Measurements from ENCODE around the gene DHX34.
A peak's percentile ranks its signal among the peaks of the same experiment; 100 is the strongest.

The DHX34 gene

GRCh38 chr19:47370045-47370611 is 21.0 kb downstream of the DHX34 start:
- POLR2A ChIA-PET, result interaction anchor here (0.6 to 0.8 kb wide), 2 partner anchors 21 to 29 kb away, joined by 3 read pairs; partner anchors contain the start of gene DHX34
- Histone ChIP-seq H3K9me3 (ENCODE audit: control insufficient read depth, insufficient read depth, low read depth, low read length) (no peaks in the 10 kb centered on the region), H3K4me3 (ENCODE audit: low read depth, low read length) (no peak overlapping the region), H3K27ac (ENCODE audit: extremely low read depth, low read depth, low read length) (0 out of 2 replicates have a peak overlapping the region, but pooled peaks have one; percentile 5), H3K4me1 (ENCODE audit: control insufficient read depth, insufficient read depth, low read length) (no peaks in the 10 kb centered on the region), H3K36me3 (ENCODE audit: control insufficient read depth in 2 of 2, insufficient read depth in 1 of 2, low read length in 2 of 2) (peaks cover 29 to 78% of the 10 kb centered on the region in 2 experiments; a peak in 2 of 3 replicates)
- CTCF ChIA-PET, result interaction anchor here (0.6 to 4.0 kb wide), 5 partner anchors 13 to 247 kb away, joined by 3 to 22 read pairs (median 4); partner anchors contain the start of gene DHX34
- TF ChIP-seq ZIC2 (tag by site-specific recombination; IDR thresholded peaks at IDR 0.05), result peak; percentile 74
- TF ChIP-seq ZNF707 (tag by site-specific recombination; IDR thresholded peaks at IDR 0.05), result no peak

GRCh38 chr19:47371261-47371660 is 22.1 kb downstream of the DHX34 start:
- TF ChIP-seq ZNF664 (tag by site-specific recombination; IDR thresholded peaks at IDR 0.05), result no peak
- TF ChIP-seq BCL11B (tag by site-specific recombination; IDR thresholded peaks at IDR 0.05; ENCODE audit: low read depth), result no peak
- Histone ChIP-seq H3K4me1 (ENCODE audit: control insufficient read depth, insufficient read depth, low read length) (no peaks in the 10 kb centered on the region), H3K36me3 (ENCODE audit: control insufficient read depth in 2 of 2, insufficient read depth in 1 of 2, low read length in 2 of 2) (peaks cover 29 to 84% of the 10 kb centered on the region in 2 experiments; a peak in 2 of 3 replicates), H3K27ac (ENCODE audit: extremely low read depth, low read depth, low read length) (no peak overlapping the region), H3K9me3 (ENCODE audit: control insufficient read depth, insufficient read depth, low read depth, low read length) (no peaks in the 10 kb centered on the region), H3K4me3 (ENCODE audit: low read depth, low read length) (no peak overlapping the region)
- ChIA-PET CTCF (interaction anchor here (0.7 to 4.0 kb wide), 3 partner anchors 19 to 25 kb away, joined by 3 to 22 read pairs (median 17); partner anchors contain the start of gene DHX34), POLR2A (interaction anchor here (0.7 kb wide), 1 partner anchor 22 kb away, joined by 4 read pairs; the partner anchor contains the start of gene DHX34)

GRCh38 chr19:47372603-47373002 is 23.5 kb downstream of the DHX34 start:
- ChIA-PET POLR2A (no interaction called here), CTCF (interaction anchor here (4.0 kb wide), 1 partner anchor 23 kb away, joined by 22 read pairs; the partner anchor contains the start of gene DHX34)
- Histone ChIP-seq H3K4me3 (ENCODE audit: low read depth, low read length) (no peak overlapping the region), H3K4me1 (ENCODE audit: control insufficient read depth, insufficient read depth, low read length) (no peaks in the 10 kb centered on the region), H3K36me3 (ENCODE audit: control insufficient read depth in 2 of 2, insufficient read depth in 1 of 2, low read length in 2 of 2) (peaks cover 27 to 86% of the 10 kb centered on the region in 2 experiments; a peak in 2 of 3 replicates), H3K27ac (ENCODE audit: extremely low read depth, low read depth, low read length) (no peak overlapping the region), H3K9me3 (ENCODE audit: control insufficient read depth, insufficient read depth, low read depth, low read length) (no peaks in the 10 kb centered on the region)
- TF ChIP-seq ATF2 (tag by site-specific recombination; IDR thresholded peaks at IDR 0.05; ENCODE audit: low read depth), result no peak
- TF ChIP-seq ZNF221 (tag by site-specific recombination; IDR thresholded peaks at IDR 0.05; ENCODE audit: borderline replicate concordance), result no peak
- no peak for TF ChIP-seq ZNF132 (tag by site-specific recombination; IDR thresholded peaks at IDR 0.05; ENCODE audit: borderline replicate concordance)
- no peak for TF ChIP-seq SP3 (tag by site-specific recombination; IDR thresholded peaks at IDR 0.05)
- no peak for TF ChIP-seq PRDM2 (tag by site-specific recombination; IDR thresholded peaks at IDR 0.05; ENCODE audit: borderline replicate concordance)
- no peak for TF ChIP-seq ZBTB44 (tag by site-specific recombination; IDR thresholded peaks at IDR 0.05)
- no peak for TF ChIP-seq ZNF26 (tag by site-specific recombination; IDR thresholded peaks at IDR 0.05)
- no peak for TF ChIP-seq ZNF830 (tag by site-specific recombination; IDR thresholded peaks at IDR 0.05; ENCODE audit: low read depth)
